Rectal smooth muscle tissue (tissue), 1 donor: Measurements from ENCODE around the gene CABLES1.
"Not testable (repeated sequence)": the region's sequence is repeated elsewhere in the genome, so short reads cannot be mapped to it uniquely, and the experiment has no call there.

Experiments
- H3K27ac ChIP-seq: one replicate; pipeline ENCODE4 v1.7.0; 2013; ENCODE audit warnings: low read depth, low read length, inconsistent platforms
- H3K27me3 ChIP-seq: one replicate; pipeline ENCODE4 v1.7.0; 2013; ENCODE audit warnings: low read length; ENCODE audit not compliant: control insufficient read depth, insufficient read depth
- H3K36me3 ChIP-seq: one replicate; pipeline ENCODE4 v1.7.0; 2013; ENCODE audit warnings: low read length; ENCODE audit not compliant: control insufficient read depth, insufficient read depth
- H3K4me1 ChIP-seq: one replicate; pipeline ENCODE4 v1.7.0; 2013; ENCODE audit warnings: low read length; ENCODE audit not compliant: control insufficient read depth, insufficient read depth
- H3K4me3 ChIP-seq: one replicate; pipeline ENCODE4 v1.7.0; 2013; ENCODE audit warnings: low read length
- H3K9ac ChIP-seq: one replicate; pipeline ENCODE4 v1.7.0; 2013; ENCODE audit warnings: low read length

The CABLES1 gene

GRCh38 chr18:23240609-23240930, 105.3 kb downstream of the CABLES1 start:
- no peaks in the 10 kb centered on the region for H3K36me3 ChIP-seq
- no peak overlapping the region for H3K4me3 ChIP-seq
- H3K27me3 ChIP-seq = no peaks in the 10 kb centered on the region
- no peak overlapping the region for H3K9ac ChIP-seq
- peaks cover 9% of the 10 kb centered on the region for H3K4me1 ChIP-seq
- H3K27ac ChIP-seq = no peak overlapping the region

- H3K9ac ChIP-seq, H3K27ac ChIP-seq, H3K4me1 ChIP-seq, H3K36me3 ChIP-seq, H3K4me3 ChIP-seq, H3K27me3 ChIP-seq: not testable (repeated sequence)
Observed at GRCh38 chr18:23241833-23242496, 106.7 kb downstream of the CABLES1 start.

GRCh38 chr18:23243178-23243577, 107.9 kb downstream of the CABLES1 start:
- Histone ChIP-seq H3K9ac (no peak overlapping the region), H3K27me3 (no peaks in the 10 kb centered on the region), H3K27ac (no peak overlapping the region), H3K4me3 (no peak overlapping the region), H3K36me3 (no peaks in the 10 kb centered on the region), H3K4me1 (peaks cover 6% of the 10 kb centered on the region)

GRCh38 chr18:23243816-23244215, 108.5 kb downstream of the CABLES1 start:
- Histone ChIP-seq H3K36me3 (no peaks in the 10 kb centered on the region), H3K9ac (no peak overlapping the region), H3K27me3 (no peaks in the 10 kb centered on the region), H3K4me3 (no peak overlapping the region), H3K4me1 (no peaks in the 10 kb centered on the region), H3K27ac (no peak overlapping the region)

GRCh38 chr18:23244401-23244800, 109.1 kb downstream of the CABLES1 start:
- Histone ChIP-seq H3K4me3 (no peak overlapping the region), H3K27ac (no peak overlapping the region), H3K4me1 (no peaks in the 10 kb centered on the region), H3K36me3 (no peaks in the 10 kb centered on the region), H3K9ac (no peak overlapping the region), H3K27me3 (no peaks in the 10 kb centered on the region)

GRCh38 chr18:23245461-23245860, 110.2 kb downstream of the CABLES1 start:
- Histone ChIP-seq H3K4me1 (no peaks in the 10 kb centered on the region), H3K4me3 (no peak overlapping the region), H3K27me3 (no peaks in the 10 kb centered on the region), H3K27ac (no peak overlapping the region), H3K36me3 (no peaks in the 10 kb centered on the region), H3K9ac (no peak overlapping the region)

- Histone ChIP-seq H3K9ac (no peak overlapping the region), H3K27ac (no peak overlapping the region), H3K4me1 (no peaks in the 10 kb centered on the region), H3K4me3 (no peak overlapping the region), H3K27me3 (no peaks in the 10 kb centered on the region), H3K36me3 (no peaks in the 10 kb centered on the region)
Observed at GRCh38 chr18:23247331-23247730, 112.0 kb downstream of the CABLES1 start.

- H3K36me3 ChIP-seq = no peaks in the 10 kb centered on the region
- no peak overlapping the region for H3K4me3 ChIP-seq
- H3K27me3 ChIP-seq = no peaks in the 10 kb centered on the region
- H3K4me1 ChIP-seq = no peaks in the 10 kb centered on the region
- no peak overlapping the region for H3K27ac ChIP-seq
- H3K9ac ChIP-seq = no peak overlapping the region
Observed at GRCh38 chr18:23247896-23248295, 112.6 kb downstream of the CABLES1 start.

GRCh38 chr18:23248826-23249225, 113.5 kb downstream of the CABLES1 start:
- Histone ChIP-seq H3K4me3 (no peak overlapping the region), H3K4me1 (no peaks in the 10 kb centered on the region), H3K27ac (no peak overlapping the region), H3K36me3 (no peaks in the 10 kb centered on the region), H3K9ac (no peak overlapping the region), H3K27me3 (no peaks in the 10 kb centered on the region)

- Histone ChIP-seq H3K36me3 (no peaks in the 10 kb centered on the region), H3K9ac (no peak overlapping the region), H3K4me1 (no peaks in the 10 kb centered on the region), H3K4me3 (no peak overlapping the region), H3K27ac (no peak overlapping the region), H3K27me3 (no peaks in the 10 kb centered on the region)
Observed at GRCh38 chr18:23249348-23249747, 114.1 kb downstream of the CABLES1 start.

GRCh38 chr18:23250893-23251656, 115.8 kb downstream of the CABLES1 start:
- H3K27ac ChIP-seq = no peak overlapping the region
- H3K4me1 ChIP-seq = no peaks in the 10 kb centered on the region
- no peaks in the 10 kb centered on the region for H3K36me3 ChIP-seq
- H3K27me3 ChIP-seq = no peaks in the 10 kb centered on the region
- H3K4me3 ChIP-seq = no peak overlapping the region
- no peak overlapping the region for H3K9ac ChIP-seq

GRCh38 chr18:23253630-23254029, 118.3 kb downstream of the CABLES1 start:
- Histone ChIP-seq H3K4me3 (no peak overlapping the region), H3K4me1 (no peaks in the 10 kb centered on the region), H3K36me3 (no peaks in the 10 kb centered on the region), H3K27me3 (no peaks in the 10 kb centered on the region), H3K9ac (no peak overlapping the region), H3K27ac (no peak overlapping the region)

GRCh38 chr18:23257137-23257536, 121.9 kb downstream of the CABLES1 start:
- Histone ChIP-seq H3K36me3 (no peaks in the 10 kb centered on the region), H3K4me3 (no peak overlapping the region), H3K9ac (no peak overlapping the region), H3K27ac (no peak overlapping the region), H3K4me1 (peaks cover 5% of the 10 kb centered on the region), H3K27me3 (no peaks in the 10 kb centered on the region)
